Cardiac muscle cell (in vitro differentiated cells and primary cell): ENCODE data around the gene CBX4. TPM values are rescaled to one million over a fixed set of nuclear protein-coding genes. Genes with fewer than 3 reads are reported as not detected.

Source experiments
- DNase-seq, 2 donors: peaks; one replicate each; pipeline versions ENCODE4 v3.0.0 to v3.0.0-alpha.2; 2010 to 2017; ENCODE audit warnings: low read depth in 1 of 2, low spot score in 1 of 2
- H3K27ac ChIP-seq: fragments of 200-600 bp; sonication (generic); 2 replicates; pipeline ENCODE4 v1.5.1; 2016
- H3K27me3 ChIP-seq: fragments of 200-600 bp; sonication (generic); 2 replicates; pipeline ENCODE4 v1.6.0; 2016; ENCODE audit warnings: control low read depth
- H3K36me3 ChIP-seq: fragments of 200-600 bp; sonication (generic); 2 replicates; pipeline ENCODE4 v1.5.1; 2016; ENCODE audit warnings: control low read depth
- H3K4me1 ChIP-seq: fragments of 200-600 bp; sonication (generic); 2 replicates; pipeline ENCODE4 v1.8.1; 2017; ENCODE audit warnings: low read depth, mild to moderate bottlenecking, mixed run types
- H3K4me3 ChIP-seq: fragments of 200-600 bp; sonication (generic); 2 replicates; pipeline ENCODE4 v1.5.1; 2016; ENCODE audit warnings: mild to moderate bottlenecking
- H3K9me3 ChIP-seq: fragments of 200-600 bp; sonication (generic); 2 replicates; pipeline ENCODE4 v1.5.1; 2017; ENCODE audit warnings: low read depth, mild to moderate bottlenecking, control low read depth
- CTCF ChIP-seq: IDR thresholded peaks from 2 replicates; pipeline ENCODE4 v1.5.1; 2012; ENCODE audit warnings: low read depth, mild to moderate bottlenecking, low read length
- polyA plus RNA-seq: library from polyadenylated mRNA; unstranded; fragments of >200 nt; fragmentation: Nextera tagmentation; extraction: Ambion mirVana; gene quantifications from 2 replicates; pipeline ENCODE4 v1.2.1, GENCODE V29; 2016
- total RNA-seq: library from RNA; depleted of rRNA; stranded (reverse); fragments of >200 nt; gene quantifications from 2 replicates; pipeline ENCODE4 v1.2.3, GENCODE V29; 2016

Gene CBX4
- total and polyA plus RNA-seq, 2 experiments from 2014 or later: 43.6 to 91.6 TPM

GRCh38 chr17:79826204-79826680 lies 13.0 kb downstream of the CBX4 start:
- peak in 1 of 2 donors; percentile 66 for DNase-seq
- H3K9me3 ChIP-seq: no peaks in the 10 kb centered on the region
- H3K27ac ChIP-seq: no peak overlapping the region
- peaks cover 18% of the 10 kb centered on the region for H3K27me3 ChIP-seq
- peaks cover 36% of the 10 kb centered on the region for H3K4me1 ChIP-seq
- no peaks in the 10 kb centered on the region for H3K36me3 ChIP-seq
- no peak overlapping the region for H3K4me3 ChIP-seq
- TF ChIP-seq CTCF: no peak

- no peaks in the 10 kb centered on the region for H3K36me3 ChIP-seq
- no peak overlapping the region for H3K4me3 ChIP-seq
- H3K4me1 ChIP-seq: peaks cover 29% of the 10 kb centered on the region
- TF ChIP-seq CTCF: no peak
- H3K27me3 ChIP-seq: peaks cover 22% of the 10 kb centered on the region
- H3K27ac ChIP-seq: no peak overlapping the region
- DNase-seq: no peak
- no peaks in the 10 kb centered on the region for H3K9me3 ChIP-seq
Measured at GRCh38 chr17:79825580-79825921, 13.7 kb downstream of the CBX4 start.

GRCh38 chr17:79824893-79825579 lies 14.2 kb downstream of the CBX4 start:
- H3K36me3 ChIP-seq: no peaks in the 10 kb centered on the region
- H3K9me3 ChIP-seq: no peaks in the 10 kb centered on the region
- H3K27me3 ChIP-seq: peaks cover 24% of the 10 kb centered on the region
- TF ChIP-seq CTCF: no peak
- no peak for DNase-seq
- H3K4me1 ChIP-seq: peaks cover 24% of the 10 kb centered on the region
- no peak overlapping the region for H3K27ac ChIP-seq
- no peak overlapping the region for H3K4me3 ChIP-seq

- DNase-seq: no peak
- TF ChIP-seq CTCF: no peak
- Histone ChIP-seq H3K27me3 (peaks cover 26% of the 10 kb centered on the region), H3K9me3 (no peaks in the 10 kb centered on the region), H3K4me3 (no peak overlapping the region), H3K27ac (no peak overlapping the region), H3K4me1 (peaks cover 23% of the 10 kb centered on the region), H3K36me3 (no peaks in the 10 kb centered on the region)
Measured at GRCh38 chr17:79824234-79824633, 15.0 kb downstream of the CBX4 start.

GRCh38 chr17:79822583-79823124 lies 16.6 kb downstream of the CBX4 start:
- no peaks in the 10 kb centered on the region for H3K36me3 ChIP-seq
- H3K4me1 ChIP-seq: peaks cover 12% of the 10 kb centered on the region
- H3K27me3 ChIP-seq: peaks cover 41% of the 10 kb centered on the region
- H3K27ac ChIP-seq: no peak overlapping the region
- H3K9me3 ChIP-seq: no peaks in the 10 kb centered on the region
- no peak overlapping the region for H3K4me3 ChIP-seq
- no peak for TF ChIP-seq CTCF
- no peak for DNase-seq
